ENCODE results near the gene GALNT16. TPM values are rescaled to one million over a fixed set of nuclear protein-coding genes. Genes with fewer than 3 reads are reported as not detected.

Gene GALNT16
- total RNA-seq, 1 donor from 2014 or later: not detected

- peaks cover 5% of the 10 kb centered on the region for H3K27me3 ChIP-seq (ENCODE audit: control insufficient read depth, insufficient read depth, low read length)
- no peak for TF ChIP-seq CTCF (IDR thresholded peaks at IDR 0.05; ENCODE audit: insufficient read depth, low read length, severe bottlenecking)
- FAIRE-seq: no peak
- no peak overlapping the region for H3K4me3 ChIP-seq (ENCODE audit: low read depth, low read length)
- DNase-seq (ENCODE audit: low read depth): no peak
- H3K36me3 ChIP-seq (ENCODE audit: control insufficient read depth, insufficient read depth, low read length): no peaks in the 10 kb centered on the region
Observed at GRCh38 chr14:69325086-69325485, 65.1 kb downstream of the GALNT16 start.

- FAIRE-seq: no peak
- Histone ChIP-seq H3K4me3 (ENCODE audit: low read depth, low read length) (no peak overlapping the region), H3K27me3 (ENCODE audit: control insufficient read depth, insufficient read depth, low read length) (peaks cover 5% of the 10 kb centered on the region), H3K36me3 (ENCODE audit: control insufficient read depth, insufficient read depth, low read length) (no peaks in the 10 kb centered on the region)
- TF ChIP-seq CTCF (IDR thresholded peaks at IDR 0.05; ENCODE audit: insufficient read depth, low read length, severe bottlenecking): no peak
- DNase-seq (ENCODE audit: low read depth): no peak
Observed at GRCh38 chr14:69325646-69326265, 65.8 kb downstream of the GALNT16 start.

GRCh38 chr14:69326611-69327010 lies 66.7 kb downstream of the GALNT16 start:
- Histone ChIP-seq H3K27me3 (ENCODE audit: control insufficient read depth, insufficient read depth, low read length) (peaks cover 5% of the 10 kb centered on the region), H3K36me3 (ENCODE audit: control insufficient read depth, insufficient read depth, low read length) (no peaks in the 10 kb centered on the region), H3K4me3 (ENCODE audit: low read depth, low read length) (no peak overlapping the region)
- DNase-seq (ENCODE audit: low read depth): no peak
- no peak for TF ChIP-seq CTCF (IDR thresholded peaks at IDR 0.05; ENCODE audit: insufficient read depth, low read length, severe bottlenecking)
- no peak for FAIRE-seq

- Histone ChIP-seq H3K36me3 (ENCODE audit: control insufficient read depth, insufficient read depth, low read length) (no peaks in the 10 kb centered on the region), H3K27me3 (ENCODE audit: control insufficient read depth, insufficient read depth, low read length) (peaks cover 5% of the 10 kb centered on the region), H3K4me3 (ENCODE audit: low read depth, low read length) (no peak overlapping the region)
- TF ChIP-seq CTCF (IDR thresholded peaks at IDR 0.05; ENCODE audit: insufficient read depth, low read length, severe bottlenecking): no peak
- DNase-seq (ENCODE audit: low read depth): no peak
- FAIRE-seq: no peak
Observed at GRCh38 chr14:69327507-69327906, 67.5 kb downstream of the GALNT16 start.

GRCh38 chr14:69328317-69328716 lies 68.4 kb downstream of the GALNT16 start:
- H3K4me3 ChIP-seq (ENCODE audit: low read depth, low read length): no peak overlapping the region
- no peak for DNase-seq (ENCODE audit: low read depth)

More at GRCh38 chr14:69328317-69328716, 68.4 kb downstream of the GALNT16 start:
- peaks cover 5% of the 10 kb centered on the region for H3K27me3 ChIP-seq (ENCODE audit: control insufficient read depth, insufficient read depth, low read length)
- no peaks in the 10 kb centered on the region for H3K36me3 ChIP-seq (ENCODE audit: control insufficient read depth, insufficient read depth, low read length)
- TF ChIP-seq CTCF (IDR thresholded peaks at IDR 0.05; ENCODE audit: insufficient read depth, low read length, severe bottlenecking): no peak
- FAIRE-seq: no peak
